HepG2 (cell line): ENCODE results near the gene ARID5B.

Experiments
- CCDC6 ChIP-seq: sonication (generic); formaldehyde crosslinking; IDR thresholded peaks from 2 replicates; pipeline ENCODE4 v1.8.1; 2022; ENCODE audit warnings: mild to moderate bottlenecking, missing genetic modification reagents, moderate library complexity
- ELF4 ChIP-seq: sonication (generic); formaldehyde crosslinking; IDR thresholded peaks from 2 replicates; pipeline ENCODE4 v1.5.0; 2020; ENCODE audit warnings: missing genetic modification reagents, mild to moderate bottlenecking, moderate library complexity, borderline replicate concordance
- HNF4A ChIP-seq: sonication (generic); formaldehyde crosslinking; IDR thresholded peaks from 2 replicates; pipeline ENCODE4 v1.4.0; 2020; ENCODE audit warnings: missing genetic modification reagents
- HOXA5 ChIP-seq: sonication (generic); formaldehyde crosslinking; IDR thresholded peaks from 2 replicates; pipeline ENCODE4 v1.4.0; 2020; ENCODE audit warnings: missing genetic modification reagents
- IRF2 ChIP-seq: IDR thresholded peaks from 2 replicates; pipeline ENCODE4 v1.6.1; 2018; ENCODE audit warnings: missing genetic modification reagents, missing compliant biosample characterization
- JUN ChIP-seq: sonication (generic); formaldehyde crosslinking; IDR thresholded peaks from 2 replicates; pipeline ENCODE4 v1.4.0; 2020; ENCODE audit warnings: mild to moderate bottlenecking, missing genetic modification reagents
- JUNB ChIP-seq: sonication (generic); formaldehyde crosslinking; IDR thresholded peaks from 2 replicates; pipeline ENCODE4 v1.8.0; 2022; ENCODE audit warnings: missing genetic modification reagents, mild to moderate bottlenecking, borderline replicate concordance
- POLR2A ChIP-seq, 2 experiments: IDR thresholded peaks; 2 replicates each; pipeline ENCODE4 v1.6.1; 2011; ENCODE audit warnings: low read depth in 2 of 2, low read length in 2 of 2, mild to moderate bottlenecking in 1 of 2, moderate library complexity in 1 of 2; ENCODE audit not compliant: insufficient read depth in 1 of 2
- RBAK ChIP-seq: sonication (generic); formaldehyde crosslinking; IDR thresholded peaks from 2 replicates; pipeline ENCODE4 v1.5.1; 2020; ENCODE audit warnings: mild to moderate bottlenecking, missing genetic modification reagents
- RBM22 ChIP-seq: fragments of 200-400 bp; formaldehyde crosslinking; optimal IDR thresholded peaks from 2 replicates; pipeline ENCODE3; 2017; ENCODE audit warnings: mild to moderate bottlenecking, low read length, moderate library complexity
- ZNF121 ChIP-seq: sonication (generic); formaldehyde crosslinking; IDR thresholded peaks from 2 replicates; pipeline ENCODE4 v1.5.0; 2020; ENCODE audit warnings: mild to moderate bottlenecking, missing genetic modification reagents
- ZNF670 ChIP-seq: sonication (generic); formaldehyde crosslinking; IDR thresholded peaks from 2 replicates; pipeline ENCODE4 v1.8.0; 2022; ENCODE audit warnings: mild to moderate bottlenecking, missing genetic modification reagents, borderline replicate concordance
- TF ChIP-seq, protein P1 (sequence below): sonication (generic); formaldehyde crosslinking; IDR thresholded peaks from 2 replicates; pipeline ENCODE4 v1.4.0; 2020; ENCODE audit warnings: mild to moderate bottlenecking, missing genetic modification reagents
- TF ChIP-seq, protein P2 (sequence below): sonication (generic); formaldehyde crosslinking; conservative IDR thresholded peaks from 2 replicates; pipeline ENCODE4 v1.4.0; 2020; ENCODE audit warnings: missing genetic modification reagents

DNA sequence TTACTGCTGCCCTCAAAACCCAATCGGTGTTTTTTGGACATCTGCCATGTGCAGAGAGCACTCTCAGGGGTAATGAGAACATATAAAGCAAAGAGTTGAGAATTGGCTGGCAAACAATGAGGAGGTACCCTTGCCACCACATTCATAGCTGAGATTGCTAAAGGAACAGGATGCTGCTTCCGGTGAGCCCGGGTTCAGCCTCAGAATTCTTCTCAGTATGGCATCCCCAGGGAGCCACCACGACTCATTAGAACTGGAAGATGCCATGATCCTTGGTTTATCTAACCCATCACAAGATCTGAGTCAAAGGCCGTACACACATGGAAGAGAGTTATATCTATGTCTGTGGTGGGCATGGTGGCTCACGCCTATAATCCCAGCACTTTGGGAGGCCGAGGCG lies 174.4 kb downstream of the ARID5B start:
- no peak for TF ChIP-seq RBM22
- no peak for TF ChIP-seq HOXA5 (CRISPR knock-in tag)
- TF ChIP-seq JUN: no peak
- TF ChIP-seq ZNF670 (CRISPR knock-in tag): no peak
- no peak for TF ChIP-seq POLR2A (IDR thresholded peaks at IDR 0.05; ENCODE audit: insufficient read depth in 1 of 2, low read depth in 2 of 2, low read length in 2 of 2)
- no peak for TF ChIP-seq ZNF121 (CRISPR knock-in tag)
- TF ChIP-seq, protein P1, sequence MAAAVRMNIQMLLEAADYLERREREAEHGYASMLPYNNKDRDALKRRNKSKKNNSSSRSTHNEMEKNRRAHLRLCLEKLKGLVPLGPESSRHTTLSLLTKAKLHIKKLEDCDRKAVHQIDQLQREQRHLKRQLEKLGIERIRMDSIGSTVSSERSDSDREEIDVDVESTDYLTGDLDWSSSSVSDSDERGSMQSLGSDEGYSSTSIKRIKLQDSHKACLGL (CRISPR knock-in tag): no peak
- TF ChIP-seq JUNB: no peak
- TF ChIP-seq RBAK: no peak
- TF ChIP-seq ELF4: no peak
- no peak for TF ChIP-seq IRF2 (CRISPR knock-in tag)
- no peak for TF ChIP-seq CCDC6 (CRISPR knock-in tag)
- TF ChIP-seq, protein P2, sequence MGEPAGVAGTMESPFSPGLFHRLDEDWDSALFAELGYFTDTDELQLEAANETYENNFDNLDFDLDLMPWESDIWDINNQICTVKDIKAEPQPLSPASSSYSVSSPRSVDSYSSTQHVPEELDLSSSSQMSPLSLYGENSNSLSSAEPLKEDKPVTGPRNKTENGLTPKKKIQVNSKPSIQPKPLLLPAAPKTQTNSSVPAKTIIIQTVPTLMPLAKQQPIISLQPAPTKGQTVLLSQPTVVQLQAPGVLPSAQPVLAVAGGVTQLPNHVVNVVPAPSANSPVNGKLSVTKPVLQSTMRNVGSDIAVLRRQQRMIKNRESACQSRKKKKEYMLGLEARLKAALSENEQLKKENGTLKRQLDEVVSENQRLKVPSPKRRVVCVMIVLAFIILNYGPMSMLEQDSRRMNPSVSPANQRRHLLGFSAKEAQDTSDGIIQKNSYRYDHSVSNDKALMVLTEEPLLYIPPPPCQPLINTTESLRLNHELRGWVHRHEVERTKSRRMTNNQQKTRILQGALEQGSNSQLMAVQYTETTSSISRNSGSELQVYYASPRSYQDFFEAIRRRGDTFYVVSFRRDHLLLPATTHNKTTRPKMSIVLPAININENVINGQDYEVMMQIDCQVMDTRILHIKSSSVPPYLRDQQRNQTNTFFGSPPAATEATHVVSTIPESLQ: no peak
- TF ChIP-seq HNF4A (CRISPR knock-in tag): no peak
